ENCODE data around the gene LRRC3.

Gene LRRC3

DNA sequence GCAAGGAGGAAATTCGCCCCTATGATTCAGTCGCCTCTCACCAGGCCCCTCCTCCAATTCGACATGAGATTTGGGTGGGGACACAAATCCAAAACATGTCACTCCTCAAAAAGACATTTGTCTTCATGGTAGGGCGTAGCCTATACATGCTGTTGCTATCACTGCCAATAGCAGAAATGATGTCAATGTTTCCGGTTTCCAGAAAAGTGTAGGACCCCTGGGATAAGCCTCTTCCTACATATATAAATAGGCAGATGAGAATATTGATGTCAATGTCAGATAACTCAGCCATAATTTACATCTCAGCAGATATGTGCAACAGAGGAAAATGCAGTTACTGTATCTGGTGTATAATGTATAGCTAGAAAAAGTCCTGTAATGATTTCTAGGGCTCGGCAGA lies 16.7 kb downstream of the LRRC3 start:
- H3K23ac ChIP-seq (ENCODE audit: low read depth, low read length, poor library complexity), result no peak overlapping the region
- no CpG with 5 or more reads among the region's 6 CpGs for WGBS, 2 donors (ENCODE audit: extremely low coverage in 2 of 2, insufficient read length in 2 of 2, insufficient replicate concordance in 1 of 2)
- H3K27me3 ChIP-seq (ENCODE audit: control insufficient read depth in 3 of 3, insufficient read depth in 3 of 3, low read depth in 1 of 3, low read length in 3 of 3), result no peaks in the 10 kb centered on the region
- no peak overlapping the region for H2BK5ac ChIP-seq (ENCODE audit: low read length)
- no peaks in the 10 kb centered on the region for H3K79me1 ChIP-seq (ENCODE audit: low read depth, low read length)
- H3K9ac ChIP-seq (ENCODE audit: low read depth, low read length, poor library complexity), result no peak overlapping the region
- no peak overlapping the region for H3K14ac ChIP-seq (ENCODE audit: low read length)
- no peak overlapping the region for H2BK15ac ChIP-seq (ENCODE audit: low read length)
- no peaks in the 10 kb centered on the region for H3K9me3 ChIP-seq (replicated peaks in 1 of 2; ENCODE audit: control insufficient read depth in 2 of 2, insufficient read depth in 1 of 2, low read depth in 1 of 2, low read length in 2 of 2)
- H3K4me1 ChIP-seq (ENCODE audit: control insufficient read depth in 2 of 2, insufficient read depth in 1 of 2, low read depth in 1 of 2, low read length in 2 of 2), result no peaks in the 10 kb centered on the region
- H2AK5ac ChIP-seq (ENCODE audit: low read depth, low read length), result no peak overlapping the region
- no peak overlapping the region for H2AFZ ChIP-seq (ENCODE audit: low read length)
- no peak overlapping the region for H2BK120ac ChIP-seq (ENCODE audit: low read depth, low read length)
- no peak overlapping the region for H2BK12ac ChIP-seq (ENCODE audit: low read length)
- H3K4ac ChIP-seq (ENCODE audit: low read length), result no peak overlapping the region
- H3K4me3 ChIP-seq (ENCODE audit: low read length in 2 of 2), result no peak overlapping the region
- no peak overlapping the region for H3K27ac ChIP-seq (replicated peaks; ENCODE audit: low read length)
- H3K18ac ChIP-seq (ENCODE audit: low read length), result no peak overlapping the region
- H4K91ac ChIP-seq (ENCODE audit: low read depth, low read length, poor library complexity), result no peak overlapping the region
- DNase-seq (ENCODE audit: low spot score), result no peak
- H3K4me2 ChIP-seq (ENCODE audit: insufficient read depth, low read length, poor library complexity, severe bottlenecking), result no peak overlapping the region
- no peaks in the 10 kb centered on the region for H3K36me3 ChIP-seq (replicated peaks in 1 of 2; ENCODE audit: control insufficient read depth in 2 of 2, insufficient read depth in 2 of 2, low read length in 2 of 2)
- H4K8ac ChIP-seq (ENCODE audit: low read depth, low read length), result no peak overlapping the region

GRCh38 chr21:44473915-44474555 lies 18.7 kb downstream of the LRRC3 start:
- H3K4me1 ChIP-seq (ENCODE audit: control insufficient read depth in 2 of 2, insufficient read depth in 1 of 2, low read depth in 1 of 2, low read length in 2 of 2), result no peaks in the 10 kb centered on the region

DNA sequence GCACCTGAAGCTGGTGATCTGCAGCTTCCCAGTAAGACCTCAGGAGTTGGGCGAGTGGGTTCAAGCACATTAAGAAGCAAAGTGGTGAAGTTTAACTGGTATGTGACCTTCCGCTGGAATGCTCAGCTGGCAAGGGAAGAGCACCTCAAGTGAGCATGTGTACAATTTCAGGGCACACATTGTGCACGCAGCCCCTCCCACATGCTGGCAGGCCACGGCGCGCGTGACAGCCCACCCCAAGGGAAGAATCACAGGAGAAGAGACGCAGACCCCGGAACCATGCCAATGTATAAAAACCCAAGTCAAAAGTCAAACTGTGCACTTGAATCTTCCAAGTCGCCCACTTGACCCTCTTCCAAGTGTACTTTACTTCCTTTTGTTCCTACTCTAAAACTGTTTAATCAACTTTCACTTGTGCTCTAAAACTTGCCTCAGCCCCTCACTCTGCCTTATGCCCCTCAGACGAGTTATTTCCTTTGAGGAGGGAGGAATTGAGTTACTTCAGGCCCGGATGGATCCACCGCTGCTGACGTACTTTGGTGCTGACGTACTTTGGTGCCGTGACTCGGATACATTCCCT lies 20.0 kb downstream of the LRRC3 start:
- peaks cover 0 to 5% of the 10 kb centered on the region in 2 donors for H3K9me3 ChIP-seq (replicated peaks in 1 of 2; ENCODE audit: control insufficient read depth in 2 of 2, insufficient read depth in 1 of 2, low read depth in 1 of 2, low read length in 2 of 2)
- no peak overlapping the region for H2BK5ac ChIP-seq (ENCODE audit: low read length)
- WGBS, 2 donors (ENCODE audit: extremely low coverage in 2 of 2, insufficient read length in 2 of 2, insufficient replicate concordance in 1 of 2), result no CpG with 5 or more reads among the region's 17 CpGs
- no peak overlapping the region for H3K4me3 ChIP-seq (ENCODE audit: low read length in 2 of 2)
- H3K4ac ChIP-seq (ENCODE audit: low read length), result no peak overlapping the region
- H2AFZ ChIP-seq (ENCODE audit: low read length), result no peak overlapping the region
- H4K8ac ChIP-seq (ENCODE audit: low read depth, low read length), result no peak overlapping the region
- H4K91ac ChIP-seq (ENCODE audit: low read depth, low read length, poor library complexity), result no peak overlapping the region
- no peak overlapping the region for H2AK5ac ChIP-seq (ENCODE audit: low read depth, low read length)
- DNase-seq (ENCODE audit: low spot score), result no peak
- H3K23ac ChIP-seq (ENCODE audit: low read depth, low read length, poor library complexity), result no peak overlapping the region
- no peak overlapping the region for H3K4me2 ChIP-seq (ENCODE audit: insufficient read depth, low read length, poor library complexity, severe bottlenecking)
- H3K36me3 ChIP-seq (replicated peaks in 1 of 2; ENCODE audit: control insufficient read depth in 2 of 2, insufficient read depth in 2 of 2, low read length in 2 of 2), result no peaks in the 10 kb centered on the region
- no peak overlapping the region for H3K18ac ChIP-seq (ENCODE audit: low read length)
- H3K27ac ChIP-seq (replicated peaks; ENCODE audit: low read length), result no peak overlapping the region
- H2BK120ac ChIP-seq (ENCODE audit: low read depth, low read length), result no peak overlapping the region
- no peak overlapping the region for H3K14ac ChIP-seq (ENCODE audit: low read length)
- H3K4me1 ChIP-seq (ENCODE audit: control insufficient read depth in 2 of 2, insufficient read depth in 1 of 2, low read depth in 1 of 2, low read length in 2 of 2), result no peaks in the 10 kb centered on the region
- peaks cover 0 to 2% (median 0%) of the 10 kb centered on the region in 3 experiments for H3K27me3 ChIP-seq (ENCODE audit: control insufficient read depth in 3 of 3, insufficient read depth in 3 of 3, low read depth in 1 of 3, low read length in 3 of 3)
- no peak overlapping the region for H3K9ac ChIP-seq (ENCODE audit: low read depth, low read length, poor library complexity)
- no peak overlapping the region for H2BK12ac ChIP-seq (ENCODE audit: low read length)
- no peaks in the 10 kb centered on the region for H3K79me1 ChIP-seq (ENCODE audit: low read depth, low read length)
- no peak overlapping the region for H2BK15ac ChIP-seq (ENCODE audit: low read length)

More at GRCh38 chr21:44473915-44474555, 18.7 kb downstream of the LRRC3 start:
- Histone ChIP-seq H3K9me3 (replicated peaks in 1 of 2; ENCODE audit: control insufficient read depth in 2 of 2, insufficient read depth in 1 of 2, low read depth in 1 of 2, low read length in 2 of 2) (peaks cover 0 to 5% of the 10 kb centered on the region in 2 donors), H2BK5ac (ENCODE audit: low read length) (no peak overlapping the region), H2AFZ (ENCODE audit: low read length) (no peak overlapping the region), H2BK15ac (ENCODE audit: low read length) (no peak overlapping the region), H2AK5ac (ENCODE audit: low read depth, low read length) (no peak overlapping the region), H3K4me2 (ENCODE audit: insufficient read depth, low read length, poor library complexity, severe bottlenecking) (no peak overlapping the region), H3K27ac (replicated peaks; ENCODE audit: low read length) (no peak overlapping the region), H3K23ac (ENCODE audit: low read depth, low read length, poor library complexity) (no peak overlapping the region), H3K14ac (ENCODE audit: low read length) (peak overlapping the region; percentile 21), H3K9ac (ENCODE audit: low read depth, low read length, poor library complexity) (no peak overlapping the region), H4K91ac (ENCODE audit: low read depth, low read length, poor library complexity) (no peak overlapping the region), H3K4me3 (ENCODE audit: low read length in 2 of 2) (no peak overlapping the region), H3K27me3 (ENCODE audit: control insufficient read depth in 3 of 3, insufficient read depth in 3 of 3, low read depth in 1 of 3, low read length in 3 of 3) (peaks cover 0 to 2% (median 0%) of the 10 kb centered on the region in 3 experiments), H3K18ac (ENCODE audit: low read length) (no peak overlapping the region), H3K79me1 (ENCODE audit: low read depth, low read length) (no peaks in the 10 kb centered on the region), H3K4ac (ENCODE audit: low read length) (no peak overlapping the region), H2BK12ac (ENCODE audit: low read length) (no peak overlapping the region), H3K36me3 (replicated peaks in 1 of 2; ENCODE audit: control insufficient read depth in 2 of 2, insufficient read depth in 2 of 2, low read length in 2 of 2) (no peaks in the 10 kb centered on the region), H4K8ac (ENCODE audit: low read depth, low read length) (no peak overlapping the region), H2BK120ac (ENCODE audit: low read depth, low read length) (no peak overlapping the region)
- WGBS, 2 donors (ENCODE audit: extremely low coverage in 2 of 2, insufficient read length in 2 of 2, insufficient replicate concordance in 1 of 2), result no CpG with 5 or more reads among the region's 19 CpGs
- DNase-seq (ENCODE audit: low spot score), result no peak

GRCh38 chr21:44477131-44477530 lies 21.8 kb downstream of the LRRC3 start:
- Histone ChIP-seq H4K8ac (ENCODE audit: low read depth, low read length) (no peak overlapping the region), H3K4me2 (ENCODE audit: insufficient read depth, low read length, poor library complexity, severe bottlenecking) (no peak overlapping the region), H2BK5ac (ENCODE audit: low read length) (no peak overlapping the region), H3K4ac (ENCODE audit: low read length) (no peak overlapping the region), H3K9ac (ENCODE audit: low read depth, low read length, poor library complexity) (no peak overlapping the region), H2AFZ (ENCODE audit: low read length) (no peak overlapping the region), H3K36me3 (replicated peaks in 1 of 2; ENCODE audit: control insufficient read depth in 2 of 2, insufficient read depth in 2 of 2, low read length in 2 of 2) (no peaks in the 10 kb centered on the region), H4K91ac (ENCODE audit: low read depth, low read length, poor library complexity) (no peak overlapping the region), H3K18ac (ENCODE audit: low read length) (no peak overlapping the region), H2AK5ac (ENCODE audit: low read depth, low read length) (no peak overlapping the region), H3K9me3 (replicated peaks in 1 of 2; ENCODE audit: control insufficient read depth in 2 of 2, insufficient read depth in 1 of 2, low read depth in 1 of 2, low read length in 2 of 2) (peaks cover 0 to 5% of the 10 kb centered on the region in 2 donors), H3K4me3 (ENCODE audit: low read length in 2 of 2) (no peak overlapping the region), H3K27ac (replicated peaks; ENCODE audit: low read length) (no peak overlapping the region), H2BK12ac (ENCODE audit: low read length) (no peak overlapping the region), H3K27me3 (ENCODE audit: control insufficient read depth in 3 of 3, insufficient read depth in 3 of 3, low read depth in 1 of 3, low read length in 3 of 3) (peaks cover 0 to 2% (median 0%) of the 10 kb centered on the region in 3 experiments), H3K14ac (ENCODE audit: low read length) (no peak overlapping the region), H3K4me1 (ENCODE audit: control insufficient read depth in 2 of 2, insufficient read depth in 1 of 2, low read depth in 1 of 2, low read length in 2 of 2) (no peaks in the 10 kb centered on the region), H2BK15ac (ENCODE audit: low read length) (no peak overlapping the region), H2BK120ac (ENCODE audit: low read depth, low read length) (no peak overlapping the region), H3K23ac (ENCODE audit: low read depth, low read length, poor library complexity) (no peak overlapping the region), H3K79me1 (ENCODE audit: low read depth, low read length) (no peaks in the 10 kb centered on the region)
- WGBS, 2 donors (ENCODE audit: extremely low coverage in 2 of 2, insufficient read length in 2 of 2, insufficient replicate concordance in 1 of 2), result no CpG with 5 or more reads among the region's 8 CpGs
- DNase-seq (ENCODE audit: low spot score), result no peak
